WERI-Rb-1 (cell line): ENCODE results near the gene HSFX4.

Experiments
- DNase-seq: peaks from one replicate; pipeline ENCODE4 v3.0.0-alpha.2; 2020
- H3K27ac ChIP-seq: fragments of 250-450 bp; sonication (Bioruptor Pico); 2 replicates; pipeline ENCODE4 v1.5.1; 2020; ENCODE audit warnings: mild to moderate bottlenecking, moderate library complexity
- H3K27me3 ChIP-seq: fragments of 250-450 bp; sonication (Bioruptor Pico); 2 replicates; pipeline ENCODE4 v1.5.1; 2021; ENCODE audit warnings: mild to moderate bottlenecking, low read depth, moderate library complexity; ENCODE audit not compliant: insufficient read depth, severe bottlenecking
- H3K36me3 ChIP-seq: fragments of 250-450 bp; sonication (Bioruptor Pico); 2 replicates; pipeline ENCODE4 v1.5.1; 2020; ENCODE audit warnings: mild to moderate bottlenecking, moderate library complexity
- H3K4me3 ChIP-seq: 2 replicates; pipeline ENCODE4 v1.5.1; 2011; ENCODE audit warnings: low read depth, mild to moderate bottlenecking, control low read depth, low read length
- H3K9me3 ChIP-seq: fragments of 250-450 bp; sonication (Bioruptor Pico); 2 replicates; pipeline ENCODE4 v1.5.1; 2021; ENCODE audit warnings: mild to moderate bottlenecking, moderate library complexity; ENCODE audit not compliant: severe bottlenecking
- CTCF ChIP-seq: IDR thresholded peaks from 2 replicates; pipeline ENCODE4 v1.5.1; 2011; ENCODE audit warnings: low read depth, mild to moderate bottlenecking, control low read depth, inconsistent platforms, low read length

The HSFX4 gene

DNA sequence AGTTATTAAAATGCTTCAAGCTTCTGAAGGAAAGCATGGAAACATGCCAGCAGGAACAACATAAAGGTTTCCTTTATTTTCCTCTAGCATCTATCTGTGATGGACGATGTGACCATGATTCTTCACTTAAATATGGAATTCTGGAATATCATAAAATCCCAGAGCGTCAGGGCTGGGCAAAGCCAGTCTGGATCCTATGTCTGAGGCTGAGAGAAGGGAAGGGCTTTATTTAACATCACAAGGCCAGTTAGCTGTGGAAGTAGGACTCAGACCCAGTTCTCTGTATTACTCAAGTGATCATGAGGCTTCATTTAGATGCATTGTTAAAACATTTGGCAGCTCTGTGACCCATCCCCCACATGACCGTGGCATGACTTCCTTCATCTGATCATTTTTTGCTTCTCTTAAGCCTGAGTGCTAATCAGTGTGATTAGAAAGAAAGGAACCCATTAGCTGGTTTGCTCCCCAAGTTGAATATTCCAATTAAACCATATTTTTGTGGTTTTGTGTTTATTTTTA lies 49.8 kb downstream of the HSFX4 start:
- TF ChIP-seq CTCF = no peak
- DNase-seq = no peak
- H3K9me3 ChIP-seq = no peaks in the 10 kb centered on the region
- H3K4me3 ChIP-seq = no peak overlapping the region
- H3K27me3 ChIP-seq = no peaks in the 10 kb centered on the region
- H3K27ac ChIP-seq = no peak overlapping the region
- H3K36me3 ChIP-seq = no peaks in the 10 kb centered on the region
